ENCODE data around the gene PAPPA2. TPM values are rescaled to one million over a fixed set of nuclear protein-coding genes. Genes with fewer than 3 reads are reported as not detected.

Gene PAPPA2
- total and polyA plus RNA-seq, 2 of the 8 experiments (the other 6 are each of a cell fraction or from before 2014, with no cell fraction given) = 0.08 to 0.88 TPM

DNA sequence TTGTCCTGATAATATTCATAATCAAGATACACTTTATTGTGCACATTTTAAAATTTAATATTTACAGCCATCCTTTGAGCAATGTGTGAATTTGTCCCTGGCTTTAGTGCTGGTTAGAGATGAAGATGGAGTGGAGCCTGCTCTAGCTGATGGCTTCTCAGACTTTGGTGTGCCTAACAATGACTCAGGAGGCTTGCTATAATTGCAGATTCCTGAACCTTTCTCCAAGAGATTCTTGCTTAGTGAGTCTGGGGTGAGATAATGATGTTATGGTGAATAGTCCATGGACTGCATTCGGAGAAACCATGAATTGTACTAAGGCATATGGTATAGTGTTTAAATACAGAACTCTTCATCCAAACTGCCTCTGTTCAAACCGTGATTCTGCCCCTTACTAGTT, 307.1 kb downstream of the PAPPA2 start:
- ChIA-PET CTCF (ENCODE audit: partially characterized antibody) (no interaction called here), POLR2A (ENCODE audit: partially characterized antibody) (no interaction called here)
- Histone ChIP-seq H4K91ac (replicated peaks; ENCODE audit: insufficient read length, low read length) (no peak overlapping the region), H3K27me3 (replicated peaks in 1 of 4; ENCODE audit: control insufficient read depth in 3 of 4, extremely low read depth in 1 of 4, insufficient read depth in 3 of 4, low read length in 3 of 4) (no peaks in the 10 kb centered on the region), H3K4me1 (replicated peaks in 1 of 4; ENCODE audit: control insufficient read depth in 3 of 4, insufficient read depth in 4 of 4, low read length in 3 of 4) (no peaks in the 10 kb centered on the region), H3K23me2 (ENCODE audit: low read depth, low read length) (no peaks in the 10 kb centered on the region), H3K4me3 (ENCODE audit: extremely low read depth in 1 of 4, insufficient read depth in 2 of 4, low read depth in 3 of 4, low read length in 4 of 4) (no peak overlapping the region), H2AK5ac (ENCODE audit: low read depth, low read length) (no peak overlapping the region), H2BK15ac (ENCODE audit: low read length) (no peak overlapping the region), H3K56ac (replicated peaks; ENCODE audit: insufficient read length, low read depth, low read length) (no peak overlapping the region), H3K4ac (replicated peaks; ENCODE audit: insufficient read length, low read depth, low read length) (no peak overlapping the region), H2BK5ac (ENCODE audit: low read depth, low read length) (no peak overlapping the region), H2BK120ac (replicated peaks; ENCODE audit: low read depth, low read length) (no peak overlapping the region), H3K9ac (replicated peaks in 1 of 4; ENCODE audit: extremely low read depth in 1 of 4, low read depth in 3 of 4, low read length in 3 of 4) (no peak overlapping the region), H2BK20ac (ENCODE audit: low read length) (no peak overlapping the region), H3K14ac (ENCODE audit: insufficient read length) (no peak overlapping the region), H4K5ac (ENCODE audit: insufficient read length, low read depth, low read length) (no peak overlapping the region), H3K9me3 (ENCODE audit: insufficient read depth in 2 of 2, low read depth in 1 of 2, low read length in 1 of 2) (no peaks in the 10 kb centered on the region), H4K8ac (ENCODE audit: extremely low read depth, insufficient read depth, low read length) (no peak overlapping the region), H2BK12ac (ENCODE audit: low read depth, low read length) (no peak overlapping the region), H3K79me2 (ENCODE audit: control insufficient read depth in 1 of 2, insufficient read depth in 2 of 2, low read length in 2 of 2) (no peaks in the 10 kb centered on the region), H3K27ac (ENCODE audit: low read depth, low read length) (no peak overlapping the region), H3K36me3 (ENCODE audit: control insufficient read depth in 2 of 4, insufficient read depth in 4 of 4, low read length in 3 of 4) (no peaks in the 10 kb centered on the region), H2AFZ (ENCODE audit: low read length) (no peak overlapping the region), H4K20me1 (replicated peaks in 1 of 2; ENCODE audit: control insufficient read depth in 1 of 2, insufficient read depth in 2 of 2, low read length in 2 of 2) (no peaks in the 10 kb centered on the region), H3K23ac (ENCODE audit: insufficient read length) (no peak overlapping the region), H3K79me1 (ENCODE audit: low read depth, low read length) (no peaks in the 10 kb centered on the region), H3K18ac (ENCODE audit: extremely low read depth, low read length) (no peak overlapping the region), H3K4me2 (ENCODE audit: insufficient read depth in 1 of 2, low read depth in 2 of 2, low read length in 2 of 2) (no peak overlapping the region)
- no peak for TF ChIP-seq PHF8 (conservative IDR thresholded peaks at IDR 0.05; ENCODE audit: low read depth, low read length)
- no peak for TF ChIP-seq SIN3A (conservative IDR thresholded peaks at IDR 0.05 in 1 of 2, IDR thresholded peaks at IDR 0.05 in 1 of 2; ENCODE audit: low read depth in 1 of 2, low read length in 2 of 2)
- TF ChIP-seq, protein P1, sequence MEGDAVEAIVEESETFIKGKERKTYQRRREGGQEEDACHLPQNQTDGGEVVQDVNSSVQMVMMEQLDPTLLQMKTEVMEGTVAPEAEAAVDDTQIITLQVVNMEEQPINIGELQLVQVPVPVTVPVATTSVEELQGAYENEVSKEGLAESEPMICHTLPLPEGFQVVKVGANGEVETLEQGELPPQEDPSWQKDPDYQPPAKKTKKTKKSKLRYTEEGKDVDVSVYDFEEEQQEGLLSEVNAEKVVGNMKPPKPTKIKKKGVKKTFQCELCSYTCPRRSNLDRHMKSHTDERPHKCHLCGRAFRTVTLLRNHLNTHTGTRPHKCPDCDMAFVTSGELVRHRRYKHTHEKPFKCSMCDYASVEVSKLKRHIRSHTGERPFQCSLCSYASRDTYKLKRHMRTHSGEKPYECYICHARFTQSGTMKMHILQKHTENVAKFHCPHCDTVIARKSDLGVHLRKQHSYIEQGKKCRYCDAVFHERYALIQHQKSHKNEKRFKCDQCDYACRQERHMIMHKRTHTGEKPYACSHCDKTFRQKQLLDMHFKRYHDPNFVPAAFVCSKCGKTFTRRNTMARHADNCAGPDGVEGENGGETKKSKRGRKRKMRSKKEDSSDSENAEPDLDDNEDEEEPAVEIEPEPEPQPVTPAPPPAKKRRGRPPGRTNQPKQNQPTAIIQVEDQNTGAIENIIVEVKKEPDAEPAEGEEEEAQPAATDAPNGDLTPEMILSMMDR (IDR thresholded peaks at IDR 0.05; ENCODE audit: control extremely low read depth in 1 of 3, insufficient read depth in 1 of 3, low read depth in 1 of 3, low read length in 3 of 3) = no peak
- TF ChIP-seq GTF2F1 (IDR thresholded peaks at IDR 0.05; ENCODE audit: borderline replicate concordance, low read depth, low read length) = no peak
- no peak for TF ChIP-seq NANOG (IDR thresholded peaks at IDR 0.05; ENCODE audit: insufficient read depth, low read depth, low read length, poor library complexity, severe bottlenecking)
- FAIRE-seq (no peak), DNase-seq (ENCODE audit: low read depth in 1 of 2, low spot score in 2 of 2) (no peak)
- 89% methylated on average over 2 of the region's 2 CpGs; no CpG with 5 or more reads in 1 of the 2 experiments for WGBS, 2 experiments (ENCODE audit: extremely low coverage in 1 of 2, insufficient coverage in 1 of 2, insufficient read length in 1 of 2, insufficient replicate concordance in 2 of 2, low coverage in 1 of 2, low lambda C conversion rate in 2 of 2, missing lambda C conversion rate in 1 of 2)
